ENCODE results near the gene SAP30L. TPM values are rescaled to one million over a fixed set of nuclear protein-coding genes. Genes with fewer than 3 reads are reported as not detected.
A peak's percentile ranks its signal among the peaks of the same experiment; 100 is the strongest.

The SAP30L gene
- total RNA-seq, 3 donors from 2014 or later = 29.7 to 54.4 (median 43.7) TPM

- DNase-seq (ENCODE audit: low spot score in 2 of 2) = no peak
- H3K4me3 ChIP-seq = no peak overlapping the region
- no peak overlapping the region for H3K27ac ChIP-seq
- H3K9me3 ChIP-seq = no peaks in the 10 kb centered on the region
- H3K27me3 ChIP-seq = peaks cover 0 to 18% of the 10 kb centered on the region in 2 donors
- TF ChIP-seq POLR2AphosphoS5 (IDR thresholded peaks at IDR 0.05) (no peak), POLR2A (IDR thresholded peaks at IDR 0.05) (no peak), CTCF (IDR thresholded peaks at IDR 0.05) (no peak)
- H3K36me3 ChIP-seq = no peaks in the 10 kb centered on the region
- intact Hi-C loops (cut with DNase I; ENCODE audit: low total_unique reads) = no loop called here
- no peaks in the 10 kb centered on the region for H3K4me1 ChIP-seq
Measured at GRCh38 chr5:154466147-154466546, 20.4 kb downstream of the SAP30L start.

- no peak overlapping the region for H3K4me3 ChIP-seq
- no peak overlapping the region for H3K27ac ChIP-seq
- H3K4me1 ChIP-seq = no peaks in the 10 kb centered on the region
- H3K36me3 ChIP-seq = no peaks in the 10 kb centered on the region
- no peak for DNase-seq (ENCODE audit: low spot score in 2 of 2)
- TF ChIP-seq POLR2AphosphoS5 (IDR thresholded peaks at IDR 0.05) (no peak), CTCF (IDR thresholded peaks at IDR 0.05) (no peak), POLR2A (IDR thresholded peaks at IDR 0.05) (no peak)
- H3K9me3 ChIP-seq = no peaks in the 10 kb centered on the region
- peaks cover 0 to 23% of the 10 kb centered on the region in 2 donors for H3K27me3 ChIP-seq
- intact Hi-C loops (cut with DNase I; ENCODE audit: low total_unique reads) = no loop called here
Measured at GRCh38 chr5:154466671-154467070, 20.9 kb downstream of the SAP30L start.

GRCh38 chr5:154467655-154468354 is 22.0 kb downstream of the SAP30L start:
- Histone ChIP-seq H3K36me3 (no peaks in the 10 kb centered on the region), H3K9me3 (no peaks in the 10 kb centered on the region), H3K4me1 (no peaks in the 10 kb centered on the region), H3K4me3 (no peak overlapping the region), H3K27ac (no peak overlapping the region), H3K27me3 (peaks cover 0 to 34% of the 10 kb centered on the region in 2 donors)
- TF ChIP-seq CTCF (IDR thresholded peaks at IDR 0.05) = peak; percentile 39 to 75 (median 72)
- no peak for TF ChIP-seq POLR2AphosphoS5 (IDR thresholded peaks at IDR 0.05)
- DNase-seq (ENCODE audit: low spot score in 2 of 2) = peak in 1 of 2 donors; percentile 71
- intact Hi-C loops (cut with DNase I; ENCODE audit: low total_unique reads) = no loop called here

- Histone ChIP-seq H3K9me3 (no peaks in the 10 kb centered on the region), H3K27ac (no peak overlapping the region), H3K36me3 (no peaks in the 10 kb centered on the region), H3K4me1 (no peaks in the 10 kb centered on the region), H3K4me3 (no peak overlapping the region), H3K27me3 (peaks cover 0 to 58% of the 10 kb centered on the region in 2 donors)
- intact Hi-C loops (cut with DNase I; ENCODE audit: low total_unique reads) = loop anchor here (10.0 kb wide), 1 partner anchor 145 kb away; no protein-coding TSS in a partner anchor
- TF ChIP-seq CTCF (IDR thresholded peaks at IDR 0.05) (no peak), POLR2A (IDR thresholded peaks at IDR 0.05) (no peak), POLR2AphosphoS5 (IDR thresholded peaks at IDR 0.05) (no peak)
- DNase-seq (ENCODE audit: low spot score in 2 of 2) = no peak
Measured at GRCh38 chr5:154470137-154470536, 24.3 kb downstream of the SAP30L start.

Data from breast epithelium (tissue), 4 donors.